GM23248 (cell line): ENCODE results near the gene GPR155. TPM values are rescaled to one million over a fixed set of nuclear protein-coding genes. Genes with fewer than 3 reads are reported as not detected.

ENCODE experiments used
- DNase-seq: peaks from one replicate; pipeline ENCODE4 v3.0.0-alpha.2; 2015
- H2AFZ ChIP-seq: fragments of 200-600 bp; sonication (generic); 2 replicates; pipeline ENCODE4 v1.6.1; 2016; ENCODE audit warnings: antibody characterized with exemption
- H3F3A ChIP-seq: fragments of 200-600 bp; sonication (generic); 2 replicates; pipeline ENCODE4 v1.6.1; 2016; ENCODE audit warnings: mild to moderate bottlenecking, antibody characterized with exemption, mixed run types; ENCODE audit not compliant: insufficient read depth
- H3K27ac ChIP-seq: fragments of 200-600 bp; sonication (generic); 2 replicates; pipeline ENCODE4 v1.5.1; 2016; ENCODE audit warnings: mild to moderate bottlenecking
- H3K27me3 ChIP-seq: fragments of 200-600 bp; sonication (generic); replicated peaks from 2 replicates; pipeline ENCODE4 v1.6.1; 2016; ENCODE audit warnings: mild to moderate bottlenecking; ENCODE audit not compliant: insufficient read depth
- H3K36me3 ChIP-seq: fragments of 200-600 bp; sonication (generic); 2 replicates; pipeline ENCODE4 v1.6.1; 2016; ENCODE audit warnings: low read depth, mild to moderate bottlenecking
- H3K4me1 ChIP-seq: fragments of 200-600 bp; sonication (generic); 2 replicates; pipeline ENCODE4 v1.6.1; 2016; ENCODE audit warnings: mild to moderate bottlenecking; ENCODE audit not compliant: insufficient read depth
- H3K4me2 ChIP-seq: fragments of 200-600 bp; sonication (generic); one replicate; pipeline ENCODE4 v1.6.1; 2016; ENCODE audit warnings: mild to moderate bottlenecking; ENCODE audit not compliant: unreplicated experiment
- H3K4me3 ChIP-seq: fragments of 200-600 bp; sonication (generic); 2 replicates; pipeline ENCODE4 v1.5.1; 2016; ENCODE audit warnings: mild to moderate bottlenecking
- H3K79me2 ChIP-seq: fragments of 200-600 bp; sonication (generic); 2 replicates; pipeline ENCODE4 v1.6.1; 2016; ENCODE audit warnings: mild to moderate bottlenecking; ENCODE audit not compliant: insufficient read depth
- H3K9ac ChIP-seq: fragments of 200-600 bp; sonication (generic); 2 replicates; pipeline ENCODE4 v1.6.1; 2016; ENCODE audit warnings: mild to moderate bottlenecking
- H3K9me2 ChIP-seq: fragments of 200-600 bp; sonication (generic); 2 replicates; pipeline ENCODE4 v1.6.1; 2016; ENCODE audit warnings: mixed run types, mild to moderate bottlenecking, moderate library complexity; ENCODE audit not compliant: insufficient read depth
- H3K9me3 ChIP-seq: fragments of 200-600 bp; sonication (generic); one replicate; pipeline ENCODE4 v1.6.1; 2017; ENCODE audit warnings: low read depth
- H4K20me1 ChIP-seq: fragments of 200-600 bp; sonication (generic); 2 replicates; pipeline ENCODE4 v1.6.0; 2016; ENCODE audit not compliant: insufficient read depth
- EZH2 ChIP-seq: fragments of 200-600 bp; sonication (generic); IDR thresholded peaks from 2 replicates; pipeline ENCODE4 v1.6.1; 2018; ENCODE audit warnings: antibody characterized with exemption, mild to moderate bottlenecking; ENCODE audit not compliant: insufficient read depth, poor library complexity, severe bottlenecking
- EZH2phosphoT487 ChIP-seq: fragments of 200-600 bp; sonication (generic); IDR thresholded peaks from 2 replicates; pipeline ENCODE4 v1.6.1; 2018; ENCODE audit warnings: antibody characterized with exemption, moderate library complexity, mild to moderate bottlenecking, low read depth; ENCODE audit not compliant: insufficient read depth
- WGBS, 2 experiments: methylation state at CpG; one replicate each; pipeline ENCODE4 v1.1.6; 2015 to 2017; ENCODE audit warnings: low lambda C conversion rate in 2 of 2, low coverage in 1 of 2; ENCODE audit errors: missing lambda C conversion rate in 2 of 2; 5-methylcytosine and 5-hydroxymethylcytosine counted together
- in situ Hi-C: fragments of 300-500 bp; cut with MboI; formaldehyde crosslinking; loops from 2 replicates; pipeline ENCODE4 v1.15.0; 2020
- polyA plus RNA-seq: library from polyadenylated mRNA; unstranded; fragments of >200 nt; fragmentation: Nextera tagmentation; extraction: Ambion mirVana; gene quantifications from 2 replicates; pipeline ENCODE4 v1.2.1, GENCODE V29; 2016
- total RNA-seq: library from RNA; depleted of rRNA; stranded (reverse); fragments of >200 nt; shearing (Covaris generic); gene quantifications from 2 replicates; pipeline ENCODE4 v1.2.3, GENCODE V29; 2014

Gene GPR155
- total and polyA plus RNA-seq, 2 experiments from 2014 or later, result 3.2 to 3.4 TPM

DNA sequence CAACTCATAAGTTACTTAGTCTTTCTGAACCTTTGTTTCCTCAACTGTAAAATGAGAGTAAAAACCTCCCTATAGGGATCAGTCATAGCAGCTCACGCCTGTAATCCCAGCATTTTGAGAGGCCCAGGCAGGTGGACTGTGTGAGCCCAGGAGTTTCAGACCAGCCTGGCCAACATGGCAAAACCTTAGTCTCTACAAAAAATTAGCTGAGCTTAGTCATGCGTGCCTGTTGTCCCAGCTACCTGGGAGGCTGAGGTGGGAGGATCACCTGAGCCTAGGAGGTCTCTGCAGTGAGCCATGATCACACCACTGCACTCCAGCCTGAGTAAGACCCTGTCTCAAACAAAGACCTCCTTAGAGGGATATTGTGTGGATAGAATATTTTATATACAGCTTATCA lies 2.3 kb downstream of the GPR155 start:
- Histone ChIP-seq H3F3A (no peaks in the 10 kb centered on the region), H2AFZ (no peak overlapping the region), H3K4me2 (no peak overlapping the region), H3K4me3 (no peak overlapping the region), H3K79me2 (no peaks in the 10 kb centered on the region), H3K27me3 (no peaks in the 10 kb centered on the region), H3K27ac (no peak overlapping the region), H3K9me3 (no peaks in the 10 kb centered on the region), H4K20me1 (no peaks in the 10 kb centered on the region), H3K9ac (no peak overlapping the region), H3K36me3 (no peaks in the 10 kb centered on the region), H3K4me1 (peaks cover 11% of the 10 kb centered on the region; the same call in 1 of the 2 replicates), H3K9me2 (no peaks in the 10 kb centered on the region)
- TF ChIP-seq EZH2 (no peak), EZH2phosphoT487 (no peak)
- in situ Hi-C loops, result no loop called here
- no peak for DNase-seq
- WGBS, 2 experiments, result 96 to 100% methylated on average over 2 of the region's 2 CpGs

DNA sequence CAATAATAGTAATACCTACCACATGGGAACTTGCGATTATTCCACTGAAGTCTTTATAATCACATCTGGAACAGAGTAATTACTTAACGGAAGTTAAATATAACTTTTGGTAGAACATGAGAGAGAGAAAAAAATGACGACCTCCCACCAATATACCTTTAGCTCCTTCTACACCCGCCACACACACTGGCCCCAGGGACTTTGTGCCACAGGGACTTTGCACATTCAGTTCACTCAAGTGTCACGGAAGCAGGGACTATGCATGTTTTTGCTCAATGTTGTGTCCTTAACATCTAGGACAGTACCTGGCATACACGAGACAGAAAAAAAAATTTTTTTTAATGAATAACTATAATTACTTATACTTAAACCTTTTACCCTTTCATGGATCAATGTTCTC lies 4.0 kb downstream of the GPR155 start:
- Histone ChIP-seq H3K36me3 (no peaks in the 10 kb centered on the region), H3K79me2 (no peaks in the 10 kb centered on the region), H3K27ac (no peak overlapping the region), H3F3A (no peaks in the 10 kb centered on the region), H3K9ac (no peak overlapping the region), H3K4me2 (no peak overlapping the region), H4K20me1 (no peaks in the 10 kb centered on the region), H3K4me1 (peaks cover 11% of the 10 kb centered on the region; the same call in 1 of the 2 replicates), H3K9me3 (no peaks in the 10 kb centered on the region), H3K4me3 (no peak overlapping the region), H3K27me3 (no peaks in the 10 kb centered on the region), H2AFZ (no peak overlapping the region), H3K9me2 (no peaks in the 10 kb centered on the region)
- WGBS, 2 experiments, result 96% methylated on average over 6 of the region's 6 CpGs
- no peak for TF ChIP-seq EZH2
- TF ChIP-seq EZH2phosphoT487, result no peak
- in situ Hi-C loops, result no loop called here
- no peak for DNase-seq

DNA sequence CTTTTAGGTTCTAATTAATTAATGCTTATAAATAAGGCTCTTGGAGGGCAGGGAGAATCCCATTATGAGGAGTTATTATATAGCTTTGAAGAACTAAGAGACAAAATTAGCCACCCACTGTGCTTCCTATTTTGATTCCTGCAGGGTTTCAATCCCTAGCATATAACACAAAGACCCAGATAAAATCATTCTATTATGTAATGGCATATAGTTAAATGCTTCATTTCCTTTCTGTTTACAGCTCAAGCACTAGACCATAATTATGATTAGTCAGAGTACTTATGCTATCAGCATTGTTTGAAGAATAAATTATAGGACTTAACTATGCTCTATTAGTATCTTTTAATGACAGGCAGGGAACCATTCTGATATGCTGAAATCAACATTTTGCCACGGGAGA lies 9.1 kb downstream of the GPR155 start:
- TF ChIP-seq EZH2phosphoT487 (no peak), EZH2 (no peak)
- Histone ChIP-seq H3K4me3 (no peak overlapping the region), H3F3A (no peaks in the 10 kb centered on the region; the same call in 1 of the 2 replicates), H3K4me1 (no peaks in the 10 kb centered on the region), H3K9me3 (no peaks in the 10 kb centered on the region), H3K4me2 (no peak overlapping the region), H2AFZ (no peak overlapping the region), H4K20me1 (no peaks in the 10 kb centered on the region), H3K36me3 (no peaks in the 10 kb centered on the region), H3K27me3 (no peaks in the 10 kb centered on the region), H3K27ac (no peak overlapping the region), H3K79me2 (no peaks in the 10 kb centered on the region), H3K9me2 (no peaks in the 10 kb centered on the region), H3K9ac (no peak overlapping the region)
- no peak for DNase-seq
- 56% methylated on average over 1 of the region's 1 CpG for WGBS, 2 experiments
- in situ Hi-C loops, result no loop called here

DNA sequence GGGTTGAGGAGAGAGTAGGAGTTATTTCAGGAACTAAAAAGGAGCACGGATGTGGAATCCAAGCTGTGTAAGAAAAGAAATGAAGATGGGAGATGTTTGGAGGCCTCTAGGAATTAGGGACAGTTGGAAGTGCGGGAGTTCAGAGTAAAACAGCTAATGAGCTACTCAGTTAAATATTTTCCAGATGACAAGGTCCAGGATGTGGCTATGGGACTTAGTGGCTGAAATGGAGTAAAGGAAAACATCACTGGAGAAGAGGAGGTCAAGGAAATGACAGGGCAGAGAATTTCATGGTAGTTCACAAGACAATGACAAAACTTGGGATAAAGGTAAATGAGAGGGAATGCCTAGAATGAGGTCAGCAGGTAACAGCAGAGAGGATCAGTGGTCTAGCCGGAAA lies 13.0 kb downstream of the GPR155 start:
- WGBS, 2 experiments, result 56 to 63% methylated on average over 3 of the region's 3 CpGs
- H3K4me2 ChIP-seq, result no peak overlapping the region

DNA sequence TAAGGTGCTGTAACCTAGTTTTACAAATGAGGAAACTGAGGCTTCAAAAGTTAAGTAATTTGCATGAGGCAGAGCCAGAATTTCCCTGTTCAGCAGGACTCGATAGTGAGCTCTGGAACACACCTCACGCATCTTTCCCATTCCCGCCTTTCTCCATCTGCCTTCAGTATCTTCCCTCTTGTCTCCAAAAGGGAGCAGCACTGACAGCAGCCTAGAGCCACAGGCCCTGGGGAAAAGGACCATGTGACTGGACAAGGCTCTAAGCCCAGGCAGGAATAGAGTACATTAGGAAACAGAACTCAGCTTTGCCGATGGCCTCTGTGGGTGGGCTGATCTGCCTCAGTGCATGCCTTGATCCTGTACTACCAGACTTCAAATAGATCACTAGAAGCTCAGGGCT lies 21.5 kb downstream of the GPR155 start:
- Histone ChIP-seq H3F3A (no peaks in the 10 kb centered on the region), H3K27me3 (no peaks in the 10 kb centered on the region), H3K36me3 (no peaks in the 10 kb centered on the region), H3K9me3 (no peaks in the 10 kb centered on the region), H3K79me2 (no peaks in the 10 kb centered on the region), H3K4me2 (no peak overlapping the region), H3K9me2 (no peaks in the 10 kb centered on the region), H3K4me1 (no peaks in the 10 kb centered on the region), H3K9ac (no peak overlapping the region), H2AFZ (no peak overlapping the region), H3K4me3 (no peak overlapping the region), H4K20me1 (no peaks in the 10 kb centered on the region), H3K27ac (no peak overlapping the region)
- TF ChIP-seq EZH2, result no peak
- no peak for TF ChIP-seq EZH2phosphoT487
- in situ Hi-C loops, result loop anchor here (10.0 kb wide), 2 partner anchors 59 to 229 kb away; no protein-coding TSS in a partner anchor
- peak; percentile 7 for DNase-seq
- whole genome bisulfite sequencing, 2 experiments, result 82 to 86% methylated on average over 4 of the region's 4 CpGs

More for the DNA sequence above, 13.0 kb downstream of the GPR155 start:
- H4K20me1 ChIP-seq, result no peaks in the 10 kb centered on the region
- no peaks in the 10 kb centered on the region for H3K36me3 ChIP-seq
- H3K27me3 ChIP-seq, result no peaks in the 10 kb centered on the region
- H3K27ac ChIP-seq, result no peak overlapping the region
- H3K79me2 ChIP-seq, result no peaks in the 10 kb centered on the region
- H3K4me3 ChIP-seq, result no peak overlapping the region
- no peak for TF ChIP-seq EZH2
- TF ChIP-seq EZH2phosphoT487, result no peak
- peak overlapping the region; percentile 63 for H2AFZ ChIP-seq
- no peaks in the 10 kb centered on the region for H3K4me1 ChIP-seq
- DNase-seq, result peak; percentile 37
- no peaks in the 10 kb centered on the region; the same call in 1 of the 2 replicates for H3F3A ChIP-seq
- in situ Hi-C loops, result no loop called here
- no peaks in the 10 kb centered on the region for H3K9me3 ChIP-seq
- no peak overlapping the region for H3K9ac ChIP-seq
- H3K9me2 ChIP-seq, result no peaks in the 10 kb centered on the region
